Astrocyte of the cerebellum (primary cell): ENCODE measurements around the gene LDAH.

Source experiments
- DNase-seq: peaks from one replicate; pipeline ENCODE4 v3.0.0-alpha.2; 2011; ENCODE audit warnings: low read depth
- H3K4me3 ChIP-seq: 2 replicates; pipeline ENCODE4 v1.5.1; 2011; ENCODE audit warnings: mild to moderate bottlenecking, low read depth, low read length, moderate library complexity
- in situ Hi-C: cut with HindIII; loops from 2 replicates; pipeline ENCODE4 v1.10.0; 2017; ENCODE audit warnings: low sequenced_read_pairs
- TF ChIP-seq, protein P1 (sequence below): IDR thresholded peaks from 2 replicates; pipeline ENCODE4 v1.5.1; 2012; ENCODE audit warnings: low read length, low read depth, moderate library complexity, mild to moderate bottlenecking; ENCODE audit errors: missing control alignments

LDAH gene

DNA sequence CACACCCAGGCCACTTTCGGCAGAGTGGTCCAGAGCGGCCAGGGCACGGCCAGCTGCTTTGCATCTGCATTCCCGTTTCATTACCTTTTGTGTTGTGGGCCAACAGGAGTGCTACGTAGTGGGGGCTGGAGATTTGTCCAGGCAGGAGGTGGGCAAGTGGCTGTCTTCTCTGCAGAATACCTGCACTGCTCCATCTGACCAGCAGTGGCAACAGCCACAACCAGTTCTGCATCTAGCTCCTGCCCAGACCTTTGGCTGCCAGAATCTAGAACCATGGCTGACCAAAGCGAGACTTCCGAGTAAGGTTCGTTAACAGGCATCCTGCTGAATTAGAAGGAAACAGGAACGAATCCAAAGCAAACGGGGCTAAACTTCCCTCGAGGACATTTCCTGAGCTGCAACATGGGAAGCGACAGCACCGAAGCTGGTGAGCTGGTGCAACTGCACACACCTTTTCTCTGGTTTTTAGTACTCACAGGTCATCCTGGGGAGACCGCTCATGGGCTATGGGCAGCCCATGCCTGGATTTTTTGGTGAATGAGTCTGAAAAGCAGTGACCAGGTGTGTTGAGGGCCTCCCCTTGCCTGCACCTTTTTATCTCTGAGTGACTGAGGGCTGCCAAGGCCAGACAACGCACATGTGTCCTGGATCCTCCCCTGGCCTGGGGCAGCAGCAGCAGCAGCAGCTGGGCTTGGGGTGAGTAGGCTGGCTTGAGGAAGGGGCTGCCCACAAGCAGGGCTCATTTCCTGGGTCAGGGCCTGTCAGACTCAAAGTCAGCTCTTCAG lies 145.4 kb downstream of the LDAH start:
- H3K4me3 ChIP-seq = no peak overlapping the region
- no peak for DNase-seq
- in situ Hi-C loops = loop anchor here (10.0 kb wide), 1 partner anchor 277 kb away; no protein-coding TSS in a partner anchor
- TF ChIP-seq, protein P1, sequence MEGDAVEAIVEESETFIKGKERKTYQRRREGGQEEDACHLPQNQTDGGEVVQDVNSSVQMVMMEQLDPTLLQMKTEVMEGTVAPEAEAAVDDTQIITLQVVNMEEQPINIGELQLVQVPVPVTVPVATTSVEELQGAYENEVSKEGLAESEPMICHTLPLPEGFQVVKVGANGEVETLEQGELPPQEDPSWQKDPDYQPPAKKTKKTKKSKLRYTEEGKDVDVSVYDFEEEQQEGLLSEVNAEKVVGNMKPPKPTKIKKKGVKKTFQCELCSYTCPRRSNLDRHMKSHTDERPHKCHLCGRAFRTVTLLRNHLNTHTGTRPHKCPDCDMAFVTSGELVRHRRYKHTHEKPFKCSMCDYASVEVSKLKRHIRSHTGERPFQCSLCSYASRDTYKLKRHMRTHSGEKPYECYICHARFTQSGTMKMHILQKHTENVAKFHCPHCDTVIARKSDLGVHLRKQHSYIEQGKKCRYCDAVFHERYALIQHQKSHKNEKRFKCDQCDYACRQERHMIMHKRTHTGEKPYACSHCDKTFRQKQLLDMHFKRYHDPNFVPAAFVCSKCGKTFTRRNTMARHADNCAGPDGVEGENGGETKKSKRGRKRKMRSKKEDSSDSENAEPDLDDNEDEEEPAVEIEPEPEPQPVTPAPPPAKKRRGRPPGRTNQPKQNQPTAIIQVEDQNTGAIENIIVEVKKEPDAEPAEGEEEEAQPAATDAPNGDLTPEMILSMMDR = peak; percentile 28

DNA sequence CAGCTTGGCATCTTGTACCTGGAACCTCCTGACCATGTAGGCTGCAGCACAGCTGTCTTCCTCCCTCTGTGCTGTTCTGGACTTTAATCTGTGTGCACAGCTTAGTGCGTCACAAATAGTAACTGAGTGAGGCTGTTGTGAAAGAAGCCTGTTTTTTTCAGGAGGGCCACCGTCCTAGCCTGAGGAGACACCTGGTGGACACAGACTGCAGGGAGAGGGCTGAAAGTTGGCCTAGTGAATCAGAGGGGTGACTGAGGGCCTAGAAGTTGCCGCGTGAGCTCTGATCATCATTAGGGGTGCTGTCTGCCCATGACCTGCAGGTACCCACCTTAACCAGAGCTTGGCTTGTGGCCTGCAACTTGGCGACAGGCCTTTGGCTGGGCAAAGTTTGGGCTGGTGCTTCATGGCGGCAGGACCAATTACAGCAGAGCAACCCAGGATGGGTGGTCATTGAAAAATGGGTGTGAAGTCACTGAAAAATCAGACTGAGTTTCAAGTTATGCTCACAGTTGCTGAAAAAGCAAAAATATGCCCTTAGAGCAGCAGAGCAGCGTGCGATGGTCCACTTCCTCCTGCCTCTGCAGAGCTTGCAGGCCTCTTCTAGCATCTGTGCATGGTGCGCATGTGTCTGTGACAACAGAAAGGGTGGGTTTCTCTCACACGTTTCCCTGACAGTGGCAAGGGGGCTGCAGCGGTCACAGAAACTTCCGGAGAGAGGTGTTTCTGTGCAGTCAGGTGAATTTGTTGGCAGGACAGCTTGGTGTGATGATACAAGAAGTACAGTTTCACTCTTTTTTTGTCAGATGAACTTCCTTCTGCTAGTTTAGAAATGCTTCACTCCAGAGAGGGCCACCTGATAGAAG lies 146.3 kb downstream of the LDAH start:
- DNase-seq = no peak
- no peak overlapping the region for H3K4me3 ChIP-seq
- TF ChIP-seq, protein P1 = no peak
- in situ Hi-C loops = loop anchor here (10.0 kb wide), 1 partner anchor 278 kb away; no protein-coding TSS in a partner anchor

DNA sequence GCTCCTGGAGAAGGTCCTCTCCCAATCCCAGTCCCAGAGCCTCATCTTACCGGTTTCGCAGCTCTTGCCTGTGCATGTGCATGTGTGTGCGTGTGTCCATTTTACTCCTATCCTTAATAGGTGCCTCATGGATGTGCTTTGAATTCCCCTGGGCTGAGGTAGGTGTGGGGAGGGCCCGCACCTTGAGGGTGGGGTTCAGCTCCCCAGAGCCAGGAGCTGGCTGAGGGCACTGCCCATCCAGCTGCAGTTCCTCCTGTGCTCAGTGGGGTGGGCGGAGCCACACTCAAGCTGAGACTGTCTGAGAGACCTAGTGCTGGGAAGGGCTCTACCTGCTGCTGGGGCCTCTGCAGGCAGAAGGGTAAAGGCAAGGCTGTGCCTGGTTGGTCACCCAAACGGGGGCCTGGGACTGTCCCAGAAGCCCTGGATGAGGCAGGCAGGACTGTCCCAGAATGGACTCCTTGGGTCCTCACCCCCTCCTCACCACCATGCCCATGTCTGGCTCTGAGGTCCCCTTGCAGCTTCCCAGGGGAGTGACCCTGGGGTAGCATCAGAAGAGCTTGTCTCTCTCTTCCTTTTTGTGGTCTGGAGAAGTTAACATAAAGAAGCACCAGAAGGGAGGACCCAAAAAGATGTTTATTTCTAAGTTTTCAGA lies 147.1 kb downstream of the LDAH start:
- in situ Hi-C loops = loop anchor here (10.0 kb wide), 1 partner anchor 279 kb away; no protein-coding TSS in a partner anchor
- DNase-seq = no peak
- no peak overlapping the region for H3K4me3 ChIP-seq
- TF ChIP-seq, protein P1 = no peak

DNA sequence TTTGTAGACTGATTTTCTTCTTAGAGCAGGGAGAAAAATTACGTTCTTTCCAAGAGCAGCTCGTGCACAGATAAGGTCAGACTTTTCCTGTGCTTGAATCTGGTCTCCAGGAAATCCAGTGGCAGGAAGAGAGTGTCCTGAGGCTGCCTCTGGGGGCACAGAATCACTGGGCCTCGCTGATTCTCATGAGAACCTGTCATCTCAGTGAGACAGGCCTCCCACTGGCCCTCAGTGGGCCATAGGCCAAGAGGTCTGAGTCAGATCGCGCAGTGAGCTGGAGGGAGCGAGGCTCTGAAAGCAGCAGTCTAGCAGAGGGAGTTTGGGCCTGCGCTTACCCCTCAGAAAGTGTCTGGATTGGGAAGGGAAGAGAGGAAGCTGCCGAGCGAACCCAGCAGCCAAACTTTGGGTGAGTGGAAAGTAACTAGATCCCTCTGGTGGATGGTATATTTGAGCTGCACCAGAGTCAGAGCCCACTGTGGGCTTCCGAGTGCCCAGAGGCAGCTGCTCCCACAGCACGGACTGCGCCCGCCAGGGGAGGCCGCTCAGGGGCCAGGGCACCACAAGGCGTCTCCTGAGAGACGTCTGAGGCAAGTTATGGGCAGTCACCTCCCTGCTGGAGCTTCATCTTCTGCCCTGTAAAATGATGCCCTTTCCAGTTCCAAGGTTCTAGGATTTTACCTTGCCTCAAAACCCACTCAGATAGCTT lies 147.8 kb downstream of the LDAH start:
- DNase-seq = peak; percentile 65
- in situ Hi-C loops = loop anchor here (10.0 kb wide), 1 partner anchor 280 kb away; no protein-coding TSS in a partner anchor
- no peak overlapping the region for H3K4me3 ChIP-seq
- TF ChIP-seq, protein P1 = no peak

DNA sequence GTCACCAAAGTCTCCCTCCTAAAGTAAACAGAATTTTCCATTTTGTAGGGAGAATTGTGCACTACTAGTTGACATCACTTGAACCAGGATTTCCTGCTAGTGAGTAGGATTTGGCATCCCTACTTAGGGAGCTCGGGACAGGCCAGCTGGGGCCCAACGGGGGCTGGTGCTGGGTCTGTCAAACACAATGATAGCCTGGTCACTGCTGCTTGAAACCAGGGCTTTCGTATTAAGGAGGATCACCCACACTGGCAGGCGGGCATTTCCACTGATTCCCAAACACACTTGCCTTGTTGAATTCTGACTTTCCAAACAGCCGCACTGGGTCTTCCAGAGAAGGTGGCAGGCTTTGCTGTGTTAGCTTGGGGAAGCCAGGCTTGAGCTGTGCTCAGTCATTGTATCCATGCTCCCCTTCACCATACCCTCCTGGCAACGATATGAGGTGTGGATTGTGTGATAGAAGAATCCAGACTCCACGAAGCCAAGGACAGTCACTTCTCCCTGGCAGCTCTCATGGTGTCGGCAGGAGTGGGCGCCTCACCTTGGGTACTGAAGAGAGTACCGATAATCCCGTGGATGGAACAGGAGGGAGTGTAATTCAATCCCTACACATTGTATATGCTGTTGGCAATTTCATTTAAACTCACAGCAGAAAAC lies 148.5 kb downstream of the LDAH start:
- in situ Hi-C loops = loop anchor here (10.0 kb wide), 1 partner anchor 280 kb away; no protein-coding TSS in a partner anchor
- H3K4me3 ChIP-seq = no peak overlapping the region
- DNase-seq = no peak
- TF ChIP-seq, protein P1 = no peak
